MM.1S (cell line): Measurements from ENCODE around the gene KRT13.

Source experiments
- DNase-seq: peaks from one replicate; pipeline ENCODE4 v3.0.0-alpha.2; 2015
- H2AFZ ChIP-seq: fragments of 300-600 bp; sonication (generic); 2 replicates; pipeline ENCODE4 v1.6.0; 2016; ENCODE audit warnings: antibody characterized with exemption, low read length
- H3F3A ChIP-seq: fragments of 300-600 bp; sonication (generic); 2 replicates; pipeline ENCODE4 v1.6.1; 2016; ENCODE audit warnings: mild to moderate bottlenecking, antibody characterized with exemption, low read length, moderate library complexity, mixed read lengths; ENCODE audit not compliant: insufficient read depth
- H3K27ac ChIP-seq: fragments of 300-600 bp; sonication (generic); 2 replicates; pipeline ENCODE4 v1.5.1; 2016; ENCODE audit warnings: mild to moderate bottlenecking, low read length
- H3K27me3 ChIP-seq: fragments of 300-600 bp; sonication (generic); replicated peaks from 2 replicates; pipeline ENCODE4 v1.6.0; 2016; ENCODE audit warnings: low read length; ENCODE audit not compliant: insufficient read depth
- H3K36me3 ChIP-seq: fragments of 300-600 bp; sonication (generic); replicated peaks from 2 replicates; pipeline ENCODE4 v1.6.1; 2016; ENCODE audit warnings: mild to moderate bottlenecking, low read length, mixed read lengths; ENCODE audit not compliant: insufficient read depth
- H3K4me1 ChIP-seq: fragments of 300-600 bp; sonication (generic); 2 replicates; pipeline ENCODE4 v1.6.1; 2016; ENCODE audit warnings: low read length, mixed read lengths
- H3K4me2 ChIP-seq: fragments of 300-600 bp; sonication (generic); 2 replicates; pipeline ENCODE4 v1.6.0; 2016; ENCODE audit warnings: low read depth, low read length
- H3K4me3 ChIP-seq: fragments of 300-600 bp; sonication (generic); 2 replicates; pipeline ENCODE4 v1.5.1; 2016; ENCODE audit warnings: low read length, mixed read lengths
- H3K79me2 ChIP-seq: fragments of 300-600 bp; sonication (generic); 2 replicates; pipeline ENCODE4 v1.6.1; 2016; ENCODE audit warnings: mixed run types, low read length, mixed read lengths
- H3K9ac ChIP-seq: fragments of 300-600 bp; sonication (generic); 2 replicates; pipeline ENCODE4 v1.6.1; 2016; ENCODE audit warnings: low read length, mixed read lengths
- H3K9me2 ChIP-seq: fragments of 300-600 bp; sonication (generic); replicated peaks from 2 replicates; pipeline ENCODE4 v1.6.1; 2016; ENCODE audit warnings: mild to moderate bottlenecking, low read length, mixed read lengths; ENCODE audit not compliant: insufficient read depth
- H3K9me3 ChIP-seq: fragments of 300-600 bp; sonication (generic); replicated peaks from 2 replicates; pipeline ENCODE4 v1.6.1; 2016; ENCODE audit warnings: mild to moderate bottlenecking, low read length, mixed read lengths; ENCODE audit not compliant: insufficient read depth
- H4K20me1 ChIP-seq: fragments of 300-600 bp; sonication (generic); 2 replicates; pipeline ENCODE4 v1.6.1; 2016; ENCODE audit warnings: mild to moderate bottlenecking, low read length, moderate library complexity, mixed read lengths; ENCODE audit not compliant: insufficient read depth
- CTCF ChIP-seq: fragments of 300-600 bp; sonication (generic); IDR thresholded peaks from 2 replicates; pipeline ENCODE4 v1.5.1; 2016; ENCODE audit warnings: antibody characterized with exemption, low read length, mixed read lengths
- EZH2 ChIP-seq: fragments of 300-600 bp; sonication (generic); optimal IDR thresholded peaks from 2 replicates; pipeline ENCODE3; 2017; ENCODE audit warnings: low read depth, mild to moderate bottlenecking, antibody characterized with exemption, low read length, mixed read lengths
- EZH2phosphoT487 ChIP-seq: fragments of 300-600 bp; sonication (generic); IDR thresholded peaks from 2 replicates; pipeline ENCODE4 v1.6.1; 2018; ENCODE audit warnings: antibody characterized with exemption, low read length

KRT13 gene

GRCh38 chr17:41539979-41540701 is 34.7 kb upstream of the KRT13 start:
- no peak overlapping the region for H3K4me3 ChIP-seq
- no peaks in the 10 kb centered on the region for H3K36me3 ChIP-seq
- no peak overlapping the region for H3K27ac ChIP-seq
- peak overlapping the region; percentile 30; the same call in 1 of the 2 replicates for H2AFZ ChIP-seq
- H3K79me2 ChIP-seq, result no peaks in the 10 kb centered on the region
- no peaks in the 10 kb centered on the region for H3F3A ChIP-seq
- H3K4me1 ChIP-seq, result no peaks in the 10 kb centered on the region
- no peaks in the 10 kb centered on the region for H3K9me2 ChIP-seq
- TF ChIP-seq CTCF, result no peak
- no peak for TF ChIP-seq EZH2phosphoT487
- no peak for TF ChIP-seq EZH2
- H3K9me3 ChIP-seq, result no peaks in the 10 kb centered on the region
- H3K9ac ChIP-seq, result no peak overlapping the region
- no peaks in the 10 kb centered on the region for H3K27me3 ChIP-seq
- DNase-seq, result peak; percentile 17
- no peak overlapping the region for H3K4me2 ChIP-seq
- H4K20me1 ChIP-seq, result no peaks in the 10 kb centered on the region

- no peak overlapping the region for H3K4me3 ChIP-seq
- H3K4me1 ChIP-seq, result no peaks in the 10 kb centered on the region
- no peak overlapping the region for H3K27ac ChIP-seq
- no peaks in the 10 kb centered on the region for H3K9me3 ChIP-seq
- H3K79me2 ChIP-seq, result no peaks in the 10 kb centered on the region
- no peak for DNase-seq
- H3K9me2 ChIP-seq, result no peaks in the 10 kb centered on the region
- H3F3A ChIP-seq, result no peaks in the 10 kb centered on the region
- H2AFZ ChIP-seq, result no peak overlapping the region
- no peaks in the 10 kb centered on the region for H4K20me1 ChIP-seq
- no peak overlapping the region for H3K9ac ChIP-seq
- no peak overlapping the region for H3K4me2 ChIP-seq
- H3K36me3 ChIP-seq, result no peaks in the 10 kb centered on the region
- TF ChIP-seq EZH2phosphoT487 (no peak), EZH2 (no peak), CTCF (no peak)
- no peaks in the 10 kb centered on the region for H3K27me3 ChIP-seq
Measured at GRCh38 chr17:41539071-41539492, 33.7 kb upstream of the KRT13 start.

GRCh38 chr17:41538565-41538991 is 33.2 kb upstream of the KRT13 start:
- TF ChIP-seq EZH2phosphoT487 (no peak), CTCF (no peak), EZH2 (no peak)
- no peaks in the 10 kb centered on the region for H3K9me3 ChIP-seq
- H2AFZ ChIP-seq, result no peak overlapping the region
- H3K9me2 ChIP-seq, result no peaks in the 10 kb centered on the region
- no peaks in the 10 kb centered on the region for H3K36me3 ChIP-seq
- no peak overlapping the region for H3K4me3 ChIP-seq
- H4K20me1 ChIP-seq, result no peaks in the 10 kb centered on the region
- H3K9ac ChIP-seq, result no peak overlapping the region
- H3K27ac ChIP-seq, result no peak overlapping the region
- no peaks in the 10 kb centered on the region for H3K79me2 ChIP-seq
- H3K4me1 ChIP-seq, result no peaks in the 10 kb centered on the region
- H3K4me2 ChIP-seq, result no peak overlapping the region
- no peak for DNase-seq
- H3F3A ChIP-seq, result no peaks in the 10 kb centered on the region
- H3K27me3 ChIP-seq, result no peaks in the 10 kb centered on the region
